GM18499 (cell line): ENCODE data around the gene ZNF385A.
A peak's percentile ranks its signal among the peaks of the same experiment; 100 is the strongest.

ENCODE experiments used
- ATAC-seq: cut with Tn5 transposase; IDR thresholded peaks from one replicate; pipeline ENCODE4 v1.9.1; 2021; ENCODE audit warnings: moderate number of reproducible peaks; ENCODE audit not compliant: insufficient read depth, unreplicated experiment

ZNF385A gene

GRCh38 chr12:54377007-54377406 is 7.5 kb downstream of the ZNF385A start:
- no peak for ATAC-seq

GRCh38 chr12:54376596-54376995 is 7.9 kb downstream of the ZNF385A start:
- ATAC-seq: no peak

- no peak for ATAC-seq
These were observed 9.3 kb downstream of the ZNF385A start for GRCh38 chr12:54375259-54375579.

GRCh38 chr12:54374562-54375258 is 9.8 kb downstream of the ZNF385A start:
- ATAC-seq: no peak

- no peak for ATAC-seq
These were observed 10.6 kb downstream of the ZNF385A start for GRCh38 chr12:54373649-54374561.

GRCh38 chr12:54372113-54372806 is 12.3 kb downstream of the ZNF385A start:
- ATAC-seq: no peak

GRCh38 chr12:54371328-54372112 is 13.0 kb downstream of the ZNF385A start:
- ATAC-seq: no peak

GRCh38 chr12:54370171-54370730 is 14.3 kb downstream of the ZNF385A start:
- no peak for ATAC-seq

GRCh38 chr12:54369597-54370131 is 14.9 kb downstream of the ZNF385A start:
- no peak for ATAC-seq

- ATAC-seq: peak; percentile 44
These were observed 15.6 kb downstream of the ZNF385A start for GRCh38 chr12:54368709-54369596.

GRCh38 chr12:54368025-54368708 is 16.4 kb downstream of the ZNF385A start:
- peak; percentile 12 for ATAC-seq

- ATAC-seq: no peak
These were observed 20.1 kb downstream of the ZNF385A start, which contains the start of gene GPR84 for GRCh38 chr12:54364413-54364812. Gene GPR84 (minus strand): TSS chr12:54364486. CDS start chr12:54363851, 635 bp downstream.

- no peak for ATAC-seq
These were observed 20.9 kb downstream of the ZNF385A start for GRCh38 chr12:54363618-54364017.

GRCh38 chr12:54363047-54363446 is 21.5 kb downstream of the ZNF385A start:
- no peak for ATAC-seq

GRCh38 chr12:54360717-54361456 is 23.6 kb downstream of the ZNF385A start:
- no peak for ATAC-seq

GRCh38 chr12:54359762-54360351 is 24.7 kb downstream of the ZNF385A start:
- no peak for ATAC-seq
